HG02884 (cell line): ENCODE results near the gene MRPS6.

Experiments
- ATAC-seq: cut with Tn5 transposase; IDR thresholded peaks from one replicate; pipeline ENCODE4 v1.9.1; 2021; ENCODE audit warnings: mild to moderate bottlenecking, moderate library complexity; ENCODE audit not compliant: unreplicated experiment

Gene MRPS6

DNA sequence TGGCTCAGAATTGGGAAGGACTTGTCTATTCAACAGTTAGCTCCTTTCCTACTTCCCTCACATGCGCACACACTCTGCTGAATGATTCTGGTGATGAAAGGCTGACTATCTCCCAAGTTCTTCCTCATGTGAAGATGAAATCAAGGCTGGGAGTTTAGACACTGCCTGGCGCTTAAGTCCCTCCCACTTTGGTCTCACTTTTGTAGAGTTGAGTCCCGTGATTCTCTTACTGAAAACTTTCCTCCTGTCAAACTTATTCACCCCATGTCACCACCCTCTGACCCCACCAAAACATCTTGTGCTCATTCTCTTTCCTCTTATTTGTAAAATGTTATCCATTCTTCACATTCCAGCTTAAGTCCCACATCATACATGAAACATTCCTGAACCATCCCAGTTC, 8.4 kb upstream of the MRPS6 start:
- no peak for ATAC-seq

DNA sequence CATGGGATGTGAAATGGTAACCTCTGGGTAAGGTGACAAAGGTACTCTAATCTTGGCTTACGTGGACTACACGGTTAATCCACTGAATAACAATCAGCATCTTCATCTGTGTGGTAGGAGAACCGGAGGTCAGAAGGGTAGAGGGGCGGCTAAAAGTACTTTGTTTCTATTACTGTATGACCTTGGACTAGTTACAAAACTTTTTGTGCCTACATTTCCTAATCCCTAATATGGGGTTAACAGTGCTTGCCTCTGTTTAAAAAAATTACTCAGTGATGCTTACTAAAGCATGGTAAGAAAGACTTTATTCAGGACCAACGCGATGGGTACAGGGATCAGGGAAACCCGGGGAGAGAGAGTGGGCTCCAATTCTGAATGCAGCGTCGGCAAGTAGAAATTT, 1.7 kb upstream of the MRPS6 start:
- ATAC-seq, result no peak

DNA sequence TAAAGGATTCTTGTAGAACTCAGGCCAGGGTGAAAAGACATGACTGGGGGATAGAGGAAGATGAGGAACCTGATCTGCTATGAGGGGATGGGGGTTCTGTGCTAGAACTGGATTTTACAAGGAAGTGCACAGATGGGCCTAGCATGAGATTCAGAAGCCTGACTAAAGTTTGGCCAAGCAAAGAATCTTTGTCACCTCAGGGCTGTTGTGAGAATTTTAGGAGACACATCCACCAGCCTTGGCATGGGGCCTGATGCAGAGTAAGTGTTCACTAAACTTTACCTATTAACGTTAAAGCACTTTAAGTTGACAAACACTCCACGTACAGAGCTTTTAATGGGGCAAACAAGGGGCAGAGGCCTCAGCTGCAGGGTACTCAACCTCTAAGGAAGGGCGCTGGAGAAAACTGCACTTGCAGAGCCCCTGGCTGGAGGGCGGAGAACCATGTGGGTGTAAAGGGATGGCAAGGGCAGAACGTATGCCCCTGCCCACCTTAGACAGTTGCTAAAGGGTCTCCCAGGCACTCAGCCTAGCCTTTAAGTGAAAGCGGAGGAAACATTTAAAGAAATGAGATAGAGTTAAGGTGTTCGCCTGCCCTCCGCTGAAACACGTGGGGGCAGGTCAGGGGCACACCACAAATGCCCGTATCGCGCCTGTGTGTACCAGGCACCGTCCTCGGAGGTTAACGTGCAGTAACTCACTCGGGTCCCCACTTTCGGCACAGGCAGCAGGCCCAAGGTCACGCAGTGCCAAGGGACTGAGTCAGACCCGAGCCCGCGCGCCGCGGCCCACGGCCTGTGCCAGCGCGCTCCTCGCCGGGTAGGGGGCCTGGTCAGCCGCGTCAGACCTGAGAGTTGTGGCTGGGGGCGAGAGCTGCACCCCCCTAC, 990 bp upstream of the MRPS6 start:
- peak; percentile 4 for ATAC-seq

DNA sequence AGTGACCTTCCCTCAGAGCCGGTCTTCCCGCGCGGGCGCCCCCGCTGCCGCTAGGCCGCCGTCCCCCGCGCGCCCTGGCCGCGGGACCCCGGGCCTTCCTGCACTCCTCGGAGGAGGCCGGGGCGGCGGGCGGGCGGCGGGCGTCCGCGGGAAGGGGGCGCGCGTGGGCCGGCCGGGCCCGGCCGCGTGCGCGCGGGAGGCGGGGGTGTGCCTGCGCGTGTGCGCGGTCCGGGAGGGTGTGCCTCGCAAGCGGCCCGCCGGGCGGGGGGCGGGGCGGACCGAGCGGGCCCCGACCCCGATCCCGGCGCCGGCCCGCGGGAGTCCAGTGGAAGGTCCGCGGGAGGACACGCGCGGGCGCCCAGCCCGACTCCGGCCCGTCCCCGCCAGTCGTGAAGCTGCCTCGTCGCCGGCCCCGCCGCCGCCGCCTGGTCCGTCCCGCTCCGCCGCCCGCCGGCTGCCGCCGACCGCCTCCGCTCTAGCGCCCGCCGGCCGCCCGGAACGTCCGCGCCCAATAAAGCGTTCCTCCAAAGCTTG, 438 bp downstream of the MRPS6 start:
- ATAC-seq, result peak; percentile 35

DNA sequence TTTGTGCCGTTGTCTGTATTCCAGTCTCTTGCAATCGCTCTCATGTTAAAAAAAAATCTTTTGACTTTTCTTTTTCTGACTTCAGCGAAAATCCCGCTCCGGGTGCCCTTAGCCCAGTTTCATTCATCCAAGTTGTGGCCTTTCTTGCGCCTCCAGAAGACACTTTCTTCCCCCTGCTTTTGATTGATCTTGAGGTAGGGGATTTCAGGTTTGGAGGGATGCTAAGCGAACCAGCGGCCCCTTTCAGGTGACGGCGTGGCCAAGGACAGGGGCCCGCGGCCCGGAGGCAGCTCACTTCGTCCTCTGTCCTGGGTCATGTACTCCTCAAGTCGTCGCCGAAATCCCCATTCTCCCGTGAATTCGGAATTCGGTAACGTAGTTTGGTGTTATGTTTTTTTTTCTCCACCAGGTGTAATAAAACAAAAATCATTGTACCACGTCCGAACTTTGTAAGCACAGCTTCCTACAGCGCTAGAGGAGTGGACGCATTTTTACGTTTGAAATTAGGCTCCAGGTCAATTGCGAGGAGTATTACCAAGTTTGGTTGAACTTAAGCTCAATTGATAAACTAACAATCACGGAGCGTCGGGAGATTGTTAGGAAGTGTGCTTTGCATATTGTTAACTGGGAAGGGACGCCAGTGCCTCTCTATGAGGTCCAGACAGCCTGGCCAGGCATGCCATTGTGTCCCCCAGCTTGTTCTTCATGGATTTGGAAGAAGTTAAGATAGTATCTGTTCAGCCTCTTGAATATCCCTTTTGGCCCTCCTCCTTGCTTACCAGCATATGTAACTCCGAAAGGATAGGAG, 1.1 kb downstream of the MRPS6 start:
- no peak for ATAC-seq

DNA sequence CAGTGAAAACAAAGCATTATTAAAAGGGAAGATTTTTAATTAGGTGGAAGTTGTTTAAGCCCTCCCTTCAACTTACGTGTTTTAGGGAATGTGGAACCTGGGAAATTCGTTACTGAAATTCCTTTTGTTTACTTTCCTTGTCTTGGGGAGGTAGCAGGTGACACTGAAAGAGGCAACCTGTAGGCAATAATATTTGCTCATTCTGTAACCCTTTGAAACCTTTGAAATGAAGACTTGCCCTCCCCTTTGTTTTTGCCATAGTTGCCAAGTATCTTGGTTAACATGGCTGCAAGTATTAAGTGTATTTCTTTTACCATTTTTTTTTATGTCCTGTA, 1.7 kb downstream of the MRPS6 start:
- no peak for ATAC-seq

DNA sequence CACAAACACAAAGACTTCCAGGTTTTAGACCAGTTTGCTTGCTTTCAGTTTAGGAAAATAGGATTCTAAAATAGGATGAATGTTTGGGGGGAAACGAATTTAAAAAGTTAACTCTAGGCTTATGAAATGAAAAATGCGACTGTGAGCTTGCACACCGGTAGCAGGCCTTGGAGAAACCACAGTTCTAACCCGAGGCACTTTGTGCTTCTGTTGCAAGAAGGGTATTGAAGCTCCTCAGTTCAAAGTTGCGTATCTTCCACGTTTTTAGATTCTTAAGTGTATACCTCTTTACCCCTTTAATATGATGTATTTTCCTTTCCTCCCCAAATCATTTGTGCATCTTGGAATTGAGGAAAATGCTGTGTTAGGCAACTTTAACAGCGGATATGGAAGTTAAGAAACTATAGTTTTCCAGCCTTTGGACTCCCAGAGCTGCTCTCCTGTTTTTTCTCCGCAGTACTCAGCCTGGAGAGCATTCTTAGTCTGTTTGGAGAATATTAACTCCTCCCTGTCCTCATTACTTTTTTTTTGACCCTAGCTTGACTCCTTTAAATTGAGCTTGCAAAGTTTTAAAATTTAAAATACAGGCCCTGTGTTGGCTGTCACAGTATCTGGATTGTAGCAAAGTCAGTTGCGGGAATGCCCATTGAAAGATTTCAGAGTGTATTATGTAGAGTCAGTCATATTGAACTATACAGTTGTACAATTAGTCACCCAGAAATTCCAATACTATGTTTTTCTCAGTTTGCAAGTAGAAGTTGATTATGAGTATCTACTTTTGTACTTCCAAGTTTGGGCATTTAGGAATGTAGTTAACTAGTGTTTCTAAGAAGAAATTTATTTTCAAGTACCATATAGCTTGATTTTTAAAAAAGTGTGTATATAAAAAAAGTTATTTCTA, 2.6 kb downstream of the MRPS6 start:
- no peak for ATAC-seq

DNA sequence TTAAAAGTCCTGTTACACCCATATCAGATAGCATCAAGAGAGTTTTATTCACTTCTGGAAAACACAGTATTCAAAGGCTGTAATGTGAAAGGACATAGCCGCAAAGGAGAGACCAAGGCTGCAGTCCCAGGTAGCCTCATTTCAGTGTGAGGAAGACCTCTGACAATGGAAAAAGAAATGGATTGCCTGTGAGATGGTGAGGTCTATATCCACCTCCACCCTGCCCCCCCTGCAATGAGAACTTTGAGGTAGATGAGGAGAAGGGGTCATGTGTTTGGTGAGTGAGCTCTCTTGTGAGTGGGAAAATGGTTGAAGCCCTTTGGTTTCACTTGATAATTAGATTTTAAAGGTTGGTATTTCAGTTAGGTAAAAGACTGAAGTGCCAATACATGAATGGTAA, 3.5 kb downstream of the MRPS6 start:
- ATAC-seq, result no peak

DNA sequence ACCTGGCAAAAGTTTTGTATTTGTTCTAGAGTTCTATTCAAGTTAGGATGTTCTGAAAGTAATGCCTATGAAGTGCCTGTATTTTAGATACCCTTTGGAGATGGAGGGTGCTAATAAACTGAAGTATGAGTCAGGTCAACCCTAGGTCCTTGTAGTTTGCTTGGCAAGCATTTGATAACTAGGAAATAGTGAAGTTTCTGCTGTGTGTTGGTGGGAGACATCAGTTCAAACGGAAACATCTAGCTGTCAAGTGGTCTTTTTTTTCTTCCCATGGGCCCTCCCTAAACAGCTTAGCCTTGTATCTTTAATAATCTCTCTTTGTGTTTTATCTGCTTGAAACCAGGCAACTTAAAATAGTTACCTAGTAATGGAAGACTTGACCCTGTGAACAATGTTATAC, 4.5 kb downstream of the MRPS6 start:
- no peak for ATAC-seq

DNA sequence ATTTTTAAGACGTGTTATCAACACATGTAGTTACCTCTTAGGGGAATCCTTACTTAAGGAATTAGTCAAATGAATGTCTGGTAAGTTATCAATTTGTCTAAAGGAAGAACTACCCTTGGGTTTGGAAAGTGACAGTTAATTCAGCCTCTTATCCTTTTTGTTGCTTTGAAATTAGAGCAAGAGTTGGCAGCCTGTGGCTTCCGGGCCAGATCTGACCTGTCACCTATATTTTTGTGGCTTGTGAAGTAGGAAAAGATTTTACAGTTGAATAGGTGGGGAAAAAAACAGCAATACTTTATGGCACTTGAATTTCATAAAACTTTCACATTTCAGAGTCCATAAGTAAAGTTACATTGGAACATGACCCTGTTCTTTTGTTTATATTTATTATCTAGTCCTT, 5.5 kb downstream of the MRPS6 start:
- no peak for ATAC-seq

DNA sequence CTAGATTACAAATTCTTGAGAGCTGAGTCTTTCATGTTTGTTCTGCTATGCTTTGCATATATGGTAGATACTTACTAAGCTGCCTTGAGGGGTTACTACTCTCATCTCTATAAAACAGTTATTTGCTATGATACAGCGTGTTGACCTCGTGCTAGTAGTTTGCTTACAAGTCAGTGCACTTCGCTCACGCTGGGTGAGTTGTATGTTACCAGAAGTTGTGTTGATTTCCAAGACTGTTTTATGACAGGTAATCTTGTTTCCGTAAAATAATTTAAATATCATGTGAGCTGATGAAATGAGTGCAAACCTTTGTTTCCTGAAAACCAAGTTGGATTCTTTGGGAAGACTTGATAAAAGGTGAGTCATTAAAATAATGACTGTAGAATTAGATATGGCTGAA, 7.3 kb downstream of the MRPS6 start:
- no peak for ATAC-seq

DNA sequence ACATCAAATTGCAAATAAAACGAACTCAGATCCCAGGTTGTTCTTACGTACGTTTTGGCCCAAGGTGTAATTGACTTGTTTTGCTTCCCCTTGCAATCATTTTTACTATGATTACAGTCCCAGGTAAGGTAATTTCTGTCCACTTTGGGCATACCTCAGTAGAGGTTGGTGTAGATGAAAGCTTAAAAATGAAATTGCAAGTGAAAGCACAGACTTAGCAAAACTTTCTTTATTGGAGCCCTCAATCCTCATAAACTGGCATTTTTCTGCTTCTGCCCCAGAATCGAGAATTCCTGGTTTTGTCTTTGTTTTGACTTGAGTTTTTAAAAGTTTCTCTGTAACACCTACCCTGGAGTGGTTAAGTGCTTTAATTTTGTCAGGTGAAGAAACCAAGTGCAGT, 9.4 kb downstream of the MRPS6 start:
- ATAC-seq, result no peak

DNA sequence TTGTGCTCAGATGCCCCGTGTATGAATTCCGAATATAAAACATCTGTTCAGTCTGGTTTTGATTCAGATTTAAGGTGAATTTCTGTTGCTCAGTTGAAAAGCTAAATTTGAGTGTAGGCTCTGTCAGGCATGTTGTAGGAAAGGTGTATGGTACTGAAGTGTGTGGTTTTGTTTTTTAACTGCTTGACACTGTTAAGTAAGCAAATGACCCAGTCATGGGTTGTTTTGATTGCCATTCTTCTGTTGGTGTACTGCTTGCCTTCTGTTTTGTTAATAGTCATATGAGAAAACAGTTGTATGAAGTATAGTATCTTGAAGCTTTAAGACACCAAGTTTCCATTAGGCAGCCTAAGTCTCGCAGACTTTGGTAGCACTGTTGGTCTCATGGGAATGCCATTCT, 10.0 kb downstream of the MRPS6 start:
- ATAC-seq, result no peak

DNA sequence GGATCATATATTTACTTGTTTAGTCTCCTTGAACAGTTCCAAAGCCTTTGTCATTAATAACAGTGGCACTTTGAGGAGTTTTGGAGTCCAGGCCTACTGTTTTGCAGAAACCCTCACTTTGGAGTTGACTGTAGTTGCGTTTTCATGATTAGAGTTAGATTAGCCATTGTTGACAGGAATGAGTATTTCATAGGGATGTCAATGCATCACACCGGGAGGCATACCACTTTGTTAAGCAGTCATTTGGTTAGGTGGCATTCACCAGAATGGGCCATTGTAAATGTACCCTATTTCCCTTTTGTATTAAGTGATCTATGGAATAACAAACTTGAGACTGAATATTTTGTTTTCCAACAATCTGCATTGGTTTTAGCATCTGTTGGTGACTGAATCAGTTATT, 11.8 kb downstream of the MRPS6 start:
- ATAC-seq, result no peak

DNA sequence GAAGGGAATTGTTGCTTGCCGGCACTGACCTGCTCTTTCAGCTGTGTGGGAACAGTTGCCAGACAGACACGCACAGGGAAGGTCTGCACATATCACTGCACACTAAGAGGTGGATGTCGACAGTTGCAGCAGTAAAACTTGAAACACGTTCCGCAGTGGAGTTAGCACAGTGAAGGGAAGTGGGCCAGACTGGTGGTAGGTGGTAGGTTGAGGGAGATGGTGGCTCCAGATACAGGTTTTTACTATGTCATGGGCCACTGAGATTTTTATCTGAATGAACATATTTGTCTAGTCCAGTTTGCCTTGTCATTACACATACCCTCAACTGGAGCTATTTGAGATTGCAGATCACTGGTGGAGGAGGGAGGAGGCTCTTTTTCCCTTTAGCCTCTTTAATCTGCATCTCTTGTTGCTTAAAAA, 13.5 kb downstream of the MRPS6 start:
- ATAC-seq, result no peak

DNA sequence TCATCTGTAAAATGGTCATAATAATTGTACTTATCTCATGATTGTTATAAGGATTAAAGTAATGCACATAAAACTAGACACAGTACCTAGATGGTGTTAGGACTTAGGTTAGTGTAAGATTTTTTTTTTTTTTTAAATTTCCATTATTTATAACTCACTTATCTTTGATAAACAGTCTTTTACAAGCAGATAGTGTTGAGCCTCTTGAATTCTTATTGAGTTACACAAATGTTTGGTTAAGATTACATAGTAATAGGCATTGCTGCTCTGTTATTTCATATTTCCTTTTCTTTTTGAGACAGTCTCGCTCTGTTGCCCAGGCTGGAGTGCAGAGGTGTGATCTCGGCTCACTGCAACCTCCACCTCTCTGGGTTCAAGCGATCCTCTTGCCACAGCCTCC, 15.4 kb downstream of the MRPS6 start:
- no peak for ATAC-seq

DNA sequence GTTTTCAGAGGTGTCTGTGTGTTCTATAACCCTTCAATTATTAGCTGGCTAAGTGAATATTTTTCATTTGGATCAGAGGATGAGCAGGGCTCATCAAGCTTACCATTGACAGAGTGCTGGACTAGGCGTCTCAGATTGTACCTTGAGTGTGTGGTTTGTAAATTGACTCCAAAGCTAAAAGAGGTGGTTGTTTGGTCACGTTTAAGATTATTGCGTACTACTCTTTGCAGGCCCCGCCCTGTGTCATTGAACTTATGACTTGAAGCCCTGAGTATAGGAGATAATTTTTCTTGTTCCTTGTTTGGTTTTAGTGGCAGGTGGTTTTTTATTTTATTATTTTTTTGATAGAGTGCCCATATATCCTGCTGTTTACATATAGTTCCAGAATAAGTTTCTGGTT, 17.7 kb downstream of the MRPS6 start:
- ATAC-seq, result no peak

DNA sequence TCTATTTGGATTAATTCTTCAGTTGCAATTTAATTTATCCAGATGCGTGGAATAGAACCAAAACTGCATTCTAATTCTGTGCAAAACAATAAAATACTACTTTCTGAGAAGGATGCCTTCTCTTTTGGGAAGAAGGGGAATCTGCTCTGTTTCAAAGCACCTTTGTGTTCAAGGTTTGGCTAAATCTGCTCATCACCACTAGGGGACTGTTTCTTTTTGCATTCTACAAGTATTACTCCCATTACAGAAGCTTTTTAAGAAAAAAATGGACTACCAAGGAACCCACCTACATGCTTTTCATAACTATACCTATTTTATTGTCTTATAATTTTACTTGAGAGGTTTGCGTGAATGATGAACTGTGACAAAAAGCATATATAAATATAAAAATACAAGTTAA, 18.2 kb downstream of the MRPS6 start:
- ATAC-seq, result no peak

DNA sequence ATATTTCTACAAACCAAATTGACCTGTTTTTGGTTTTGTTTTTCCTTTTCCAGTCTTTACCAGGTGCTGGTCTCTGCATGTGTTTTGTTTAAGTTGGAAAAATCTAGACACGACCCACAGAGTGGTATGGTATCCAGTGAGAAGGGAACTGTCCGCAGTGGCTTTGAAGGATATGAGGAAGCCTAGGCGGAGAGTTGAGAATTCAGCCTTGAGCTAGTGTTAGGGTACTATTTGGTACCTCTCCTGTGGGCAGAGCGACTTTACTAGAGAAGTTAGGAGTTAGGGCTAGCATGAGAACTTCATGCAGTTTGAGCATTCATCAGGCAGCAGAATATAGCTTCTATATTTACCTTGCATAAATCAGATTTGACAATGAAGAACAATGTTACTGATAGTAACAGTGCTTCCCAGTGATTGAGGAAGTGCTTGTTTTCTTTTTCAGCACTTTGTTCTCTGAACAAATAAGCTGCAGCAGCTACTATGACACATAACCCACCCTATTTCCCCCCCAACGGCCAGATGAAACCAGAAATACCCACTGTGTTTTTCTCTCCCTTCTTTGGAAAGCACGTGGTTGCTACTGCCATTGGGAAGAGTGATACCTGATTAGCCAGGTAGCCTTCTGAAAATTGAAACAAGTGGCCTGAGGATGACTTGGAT, 19.0 kb downstream of the MRPS6 start:
- ATAC-seq, result no peak

DNA sequence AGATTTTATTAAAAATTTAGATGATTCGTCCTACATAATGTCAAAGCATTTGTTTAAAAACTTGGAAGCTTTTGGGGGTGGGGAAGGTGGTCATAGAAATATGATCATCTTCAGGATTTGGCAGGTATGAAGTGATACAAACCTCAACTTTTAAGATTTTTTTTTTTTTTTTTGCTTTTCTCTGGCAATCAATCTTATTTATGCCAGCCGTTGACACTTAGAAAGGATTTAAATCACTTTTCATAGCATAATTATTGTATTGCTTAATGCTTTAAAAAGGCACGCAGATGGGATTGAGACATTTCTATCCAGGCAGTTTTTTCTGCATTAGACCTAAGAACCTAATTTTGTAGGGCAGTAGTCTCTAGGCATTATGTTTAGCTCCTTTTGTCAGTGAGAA, 19.7 kb downstream of the MRPS6 start:
- no peak for ATAC-seq

DNA sequence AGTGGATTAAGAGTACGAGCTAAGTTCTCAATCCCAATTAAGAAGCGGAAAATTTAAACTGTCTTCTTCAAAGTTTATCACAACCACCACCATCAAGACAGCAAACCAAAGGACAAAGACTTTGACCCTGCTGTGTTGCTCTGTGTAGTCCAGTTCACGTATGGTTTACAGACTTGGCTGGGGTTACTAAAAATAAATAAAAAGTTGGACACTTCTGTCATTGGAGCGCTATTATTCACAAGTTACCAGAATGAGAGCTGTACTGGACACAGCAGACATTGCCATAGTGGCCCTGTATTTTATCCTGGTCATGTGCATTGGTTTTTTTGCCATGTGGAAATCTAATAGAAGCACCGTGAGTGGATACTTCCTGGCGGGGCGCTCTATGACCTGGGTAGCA, 21.6 kb downstream of the MRPS6 start:
- no peak for ATAC-seq
